Lung (tissue), 12 donors: ENCODE data around the gene CUL2. TPM values are rescaled to one million over a fixed set of nuclear protein-coding genes. Genes with fewer than 3 reads are reported as not detected.
A peak's percentile ranks its signal among the peaks of the same experiment; 100 is the strongest.

Source experiments
- ATAC-seq: fragments of 200-7000 bp; cut with Tn5 transposase; one replicate; pipeline ENCODE4 v1.9.1; 2020; ENCODE audit warnings: moderate number of reproducible peaks; ENCODE audit not compliant: insufficient read depth, low FRiP score
- DNase-seq, 3 donors: peaks; one replicate each; pipeline ENCODE4 v3.0.0-alpha.2; 2013 to 2017
- H3K27ac ChIP-seq, 2 donors: one replicate each; pipeline ENCODE4 v1.5.1; 2013; ENCODE audit warnings: mild to moderate bottlenecking in 2 of 2, moderate library complexity in 2 of 2, control low read depth in 1 of 2, inconsistent platforms in 1 of 2, low read depth in 1 of 2, low read length in 1 of 2
- H3K27me3 ChIP-seq, 3 donors: one replicate each; pipeline ENCODE4 v1.5.1; 2013; ENCODE audit warnings: low read length in 2 of 3; ENCODE audit not compliant: control insufficient read depth in 3 of 3, insufficient read depth in 3 of 3
- H3K36me3 ChIP-seq, 4 donors: one replicate each; pipeline ENCODE4 v1.5.1; 2013; ENCODE audit warnings: low read length in 4 of 4, mild to moderate bottlenecking in 1 of 4, moderate library complexity in 1 of 4; ENCODE audit not compliant: control insufficient read depth in 4 of 4, insufficient read depth in 4 of 4
- H3K4me1 ChIP-seq, 5 donors: one replicate each; pipeline ENCODE4 v1.5.1; 2013; ENCODE audit warnings: low read length in 5 of 5, mild to moderate bottlenecking in 2 of 5, moderate library complexity in 1 of 5; ENCODE audit not compliant: control insufficient read depth in 5 of 5, insufficient read depth in 5 of 5
- H3K4me3 ChIP-seq: one replicate; pipeline ENCODE4 v1.5.1; 2013; ENCODE audit warnings: mild to moderate bottlenecking, control low read depth, moderate library complexity
- H3K9ac ChIP-seq, 2 donors: one replicate each; pipeline ENCODE4 v1.5.1; 2013; ENCODE audit warnings: low read length in 2 of 2, control low read depth in 1 of 2; ENCODE audit not compliant: insufficient read depth in 1 of 2
- H3K9me3 ChIP-seq, 4 donors: one replicate each; pipeline ENCODE4 v1.5.1; 2013; ENCODE audit warnings: low read length in 3 of 4, mild to moderate bottlenecking in 1 of 4, moderate library complexity in 1 of 4; ENCODE audit not compliant: control insufficient read depth in 4 of 4, insufficient read depth in 3 of 4
- WGBS, 2 donors: extraction: QIAGEN DNeasy Blood & Tissue Kit; methylation state at CpG; one replicate each; pipeline ENCODE4 v1.1.7; 2013; 5-methylcytosine and 5-hydroxymethylcytosine counted together
- polyA plus RNA-seq, 2 donors: library from polyadenylated mRNA; stranded (reverse); fragments of 200-250 nt; gene quantifications; one replicate each; pipeline ENCODE4 v1.2.1, GENCODE V29; 2013
- total RNA-seq, 2 donors: library from RNA; depleted of rRNA in 1 of 2; stranded (reverse); fragments of >200 nt in 1 of 2; gene quantifications; one replicate each; pipeline ENCODE4 v1.2.1, GENCODE V29; 2014 to 2021
- TF ChIP-seq, protein P1 (sequence below): IDR thresholded peaks from 2 replicates; pipeline ENCODE4 v1.5.1; 2012; ENCODE audit warnings: mild to moderate bottlenecking; ENCODE audit errors: control extremely low read depth, extremely low read depth
- donor health status: control.
- donor health status: control.
- donor health status: Bipolar disorder and iron deficiency.
- donor health status: healthy.
- donor health status: DM: yes; HTN: yes; CAD: no.

The CUL2 gene
- total and polyA plus RNA-seq, 4 donors: 7.7 to 30.8 (median 17.6) TPM

DNA sequence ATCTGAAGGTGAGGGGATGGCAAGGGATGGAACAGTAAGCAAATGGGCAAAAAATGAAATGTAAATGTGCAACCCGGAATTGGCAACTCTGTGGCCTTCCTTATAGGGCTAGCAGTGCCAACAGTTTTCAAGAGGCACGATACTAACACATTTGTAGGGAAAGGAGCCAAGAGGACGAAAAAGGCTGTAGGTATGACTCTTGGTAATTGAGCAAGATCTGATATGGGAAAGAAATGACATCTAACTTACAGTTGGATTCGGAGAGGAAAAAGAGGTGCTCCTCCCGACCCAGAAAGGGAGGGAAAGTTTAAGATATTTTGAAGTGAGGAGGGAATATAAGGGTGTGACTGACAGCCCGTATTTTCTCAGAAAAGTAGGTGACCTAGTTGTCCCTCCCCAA, 34.4 kb upstream of the CUL2 start:
- no peaks in the 10 kb centered on the region for H3K36me3 ChIP-seq
- H3K4me3 ChIP-seq: no peak overlapping the region
- H3K27me3 ChIP-seq: no peaks in the 10 kb centered on the region
- ATAC-seq (no peak), DNase-seq (no peak)
- TF ChIP-seq, protein P1, sequence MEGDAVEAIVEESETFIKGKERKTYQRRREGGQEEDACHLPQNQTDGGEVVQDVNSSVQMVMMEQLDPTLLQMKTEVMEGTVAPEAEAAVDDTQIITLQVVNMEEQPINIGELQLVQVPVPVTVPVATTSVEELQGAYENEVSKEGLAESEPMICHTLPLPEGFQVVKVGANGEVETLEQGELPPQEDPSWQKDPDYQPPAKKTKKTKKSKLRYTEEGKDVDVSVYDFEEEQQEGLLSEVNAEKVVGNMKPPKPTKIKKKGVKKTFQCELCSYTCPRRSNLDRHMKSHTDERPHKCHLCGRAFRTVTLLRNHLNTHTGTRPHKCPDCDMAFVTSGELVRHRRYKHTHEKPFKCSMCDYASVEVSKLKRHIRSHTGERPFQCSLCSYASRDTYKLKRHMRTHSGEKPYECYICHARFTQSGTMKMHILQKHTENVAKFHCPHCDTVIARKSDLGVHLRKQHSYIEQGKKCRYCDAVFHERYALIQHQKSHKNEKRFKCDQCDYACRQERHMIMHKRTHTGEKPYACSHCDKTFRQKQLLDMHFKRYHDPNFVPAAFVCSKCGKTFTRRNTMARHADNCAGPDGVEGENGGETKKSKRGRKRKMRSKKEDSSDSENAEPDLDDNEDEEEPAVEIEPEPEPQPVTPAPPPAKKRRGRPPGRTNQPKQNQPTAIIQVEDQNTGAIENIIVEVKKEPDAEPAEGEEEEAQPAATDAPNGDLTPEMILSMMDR: no peak
- WGBS, 2 donors: 56 to 78% methylated on average over 6 of the region's 6 CpGs
- H3K9ac ChIP-seq: no peak overlapping the region
- no peaks in the 10 kb centered on the region for H3K9me3 ChIP-seq
- peaks cover 0 to 11% (median 4%) of the 10 kb centered on the region in 5 donors for H3K4me1 ChIP-seq
- H3K27ac ChIP-seq: peak overlapping the region; percentile 22

DNA sequence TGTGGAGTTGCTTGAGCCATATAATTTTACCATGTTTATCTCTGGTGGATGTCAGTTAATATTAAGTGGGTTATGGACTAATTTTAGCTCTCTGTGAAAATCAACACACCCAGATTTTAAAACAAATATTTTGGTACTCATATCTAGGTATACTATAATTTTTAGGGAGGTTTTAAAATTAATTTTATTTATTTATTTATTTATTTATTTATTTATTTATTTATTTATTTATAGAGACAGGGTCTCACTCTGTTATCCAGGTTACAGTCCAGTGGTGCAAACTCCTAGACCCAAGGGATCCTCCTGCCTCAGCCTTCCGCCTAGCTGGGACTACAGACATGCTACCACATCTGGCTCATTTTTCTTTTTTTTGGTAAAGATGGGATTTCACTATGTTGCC, 29.2 kb upstream of the CUL2 start:
- H3K9ac ChIP-seq: no peak overlapping the region
- H3K27me3 ChIP-seq: no peaks in the 10 kb centered on the region
- no peaks in the 10 kb centered on the region for H3K9me3 ChIP-seq
- ATAC-seq (no peak), DNase-seq (no peak)
- no peak overlapping the region for H3K27ac ChIP-seq
- WGBS, 2 donors: 93 to 98% methylated on average over 1 of the region's 1 CpG
- no peak overlapping the region for H3K4me3 ChIP-seq
- H3K36me3 ChIP-seq: no peaks in the 10 kb centered on the region
- TF ChIP-seq, protein P1: no peak
- no peaks in the 10 kb centered on the region for H3K4me1 ChIP-seq

- H3K4me1 ChIP-seq: no peaks in the 10 kb centered on the region
- WGBS, 2 donors: 78 to 91% methylated on average over 4 of the region's 4 CpGs
- H3K36me3 ChIP-seq: no peaks in the 10 kb centered on the region
- DNase-seq (no peak), ATAC-seq (no peak)
- H3K4me3 ChIP-seq: no peak overlapping the region
- H3K27ac ChIP-seq: no peak overlapping the region
- no peaks in the 10 kb centered on the region for H3K27me3 ChIP-seq
- TF ChIP-seq, protein P1: no peak
- no peaks in the 10 kb centered on the region for H3K9me3 ChIP-seq
- H3K9ac ChIP-seq: no peak overlapping the region
Measured at GRCh38 chr10:35112571-35112970, 22.4 kb upstream of the CUL2 start.

DNA sequence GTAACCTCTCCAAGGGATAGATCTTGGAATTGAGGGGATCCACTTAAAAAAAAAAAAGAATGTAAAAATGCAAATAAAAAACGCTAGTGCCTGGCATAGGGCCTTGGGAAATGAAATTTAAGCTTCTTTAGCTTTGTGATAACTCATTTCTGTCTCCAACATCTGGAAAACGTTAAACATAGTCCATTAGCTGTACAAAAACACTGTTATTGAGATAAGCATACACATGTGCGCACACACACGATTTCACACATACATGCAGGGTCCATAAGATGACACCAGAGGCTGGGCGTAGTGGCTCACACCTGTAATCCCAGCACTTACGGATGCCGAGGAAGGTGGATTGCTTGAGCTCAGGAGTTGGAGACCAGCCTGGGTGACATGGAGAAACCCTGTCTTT, 13.7 kb upstream of the CUL2 start:
- no peak for ATAC-seq
- WGBS, 2 donors: 60 to 75% methylated on average over 7 of the region's 7 CpGs
- Histone ChIP-seq H3K4me3 (no peak overlapping the region), H3K4me1 (peaks cover 0 to 4% (median 0%) of the 10 kb centered on the region in 5 donors), H3K27me3 (no peaks in the 10 kb centered on the region), H3K9me3 (no peaks in the 10 kb centered on the region), H3K27ac (no peak overlapping the region), H3K9ac (no peak overlapping the region), H3K36me3 (no peaks in the 10 kb centered on the region)
- TF ChIP-seq, protein P1: no peak
- peak; percentile 39 to 94 (median 90) for DNase-seq
